Measurements from ENCODE around the gene PNKD.

DNA sequence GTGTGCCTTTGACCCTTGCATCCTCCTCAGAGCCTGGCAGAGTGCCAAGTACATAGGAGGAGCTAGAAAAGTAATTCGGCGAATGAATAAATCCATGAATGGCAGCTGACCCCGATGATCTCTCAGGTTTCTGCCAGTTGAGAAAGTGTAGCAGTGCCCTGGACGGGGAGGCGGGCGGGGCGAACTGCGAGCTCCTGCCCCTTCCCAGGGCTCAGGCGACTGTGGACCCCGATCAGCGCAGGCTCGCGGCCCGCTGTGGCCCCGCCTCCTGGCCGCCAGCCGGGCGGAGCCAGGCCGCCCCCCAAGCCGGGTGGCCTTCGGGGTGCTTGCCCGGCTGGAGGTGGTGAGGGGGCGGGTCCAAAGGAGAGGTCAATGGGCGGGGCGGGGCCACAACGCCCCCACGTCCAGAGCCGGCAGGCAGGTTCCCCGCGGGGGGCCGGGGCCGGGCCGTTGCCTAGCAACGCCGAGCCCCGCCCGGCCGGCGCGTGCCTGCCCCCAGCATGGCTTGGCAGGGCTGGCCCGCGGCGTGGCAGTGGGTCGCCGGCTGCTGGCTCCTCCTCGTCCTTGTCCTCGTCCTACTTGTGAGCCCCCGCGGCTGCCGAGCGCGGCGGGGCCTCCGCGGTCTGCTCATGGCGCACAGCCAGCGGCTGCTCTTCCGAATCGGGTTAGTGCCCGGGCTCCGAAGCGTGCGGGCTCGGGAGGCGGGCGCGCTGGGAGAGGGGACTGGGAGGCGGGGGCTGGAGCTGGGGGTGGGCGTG, 52.6 kb downstream of the PNKD start:
- TF ChIP-seq CTCF (IDR thresholded peaks at IDR 0.05; ENCODE audit: low read depth, low read length) = no peak
- TF ChIP-seq EZH2phosphoT487 (IDR thresholded peaks at IDR 0.05; ENCODE audit: low read depth) = no peak
